Central memory CD4-positive, alpha-beta T cell (primary cell): ENCODE data around the gene THAP12.
"Not testable (repeated sequence)": the region's sequence is repeated elsewhere in the genome, so short reads cannot be mapped to it uniquely, and the experiment has no call there.

ENCODE experiments used
- DNase-seq: peaks from one replicate; pipeline ENCODE4 v3.0.0; 2022

THAP12 gene

GRCh38 chr11:76323804-76324203 is 57.1 kb downstream of the THAP12 start:
- no peak for DNase-seq

GRCh38 chr11:76323375-76323774 is 57.6 kb downstream of the THAP12 start:
- not testable (repeated sequence) for DNase-seq

- DNase-seq, result no peak
Measured at GRCh38 chr11:76322942-76323341, 58.0 kb downstream of the THAP12 start.

- no peak for DNase-seq
Measured at GRCh38 chr11:76322540-76322939, 58.4 kb downstream of the THAP12 start.

- DNase-seq, result no peak
Measured at GRCh38 chr11:76321820-76322524, 59.0 kb downstream of the THAP12 start.

GRCh38 chr11:76321340-76321739 is 59.6 kb downstream of the THAP12 start:
- no peak for DNase-seq

- DNase-seq, result no peak
Measured at GRCh38 chr11:76320929-76321328, 60.0 kb downstream of the THAP12 start.

- DNase-seq, result not testable (repeated sequence)
Measured at GRCh38 chr11:76319798-76320197, 61.1 kb downstream of the THAP12 start.

GRCh38 chr11:76318744-76319384 is 62.1 kb downstream of the THAP12 start:
- DNase-seq, result peak; percentile 74

GRCh38 chr11:76317296-76317695 is 63.6 kb downstream of the THAP12 start:
- DNase-seq, result no peak

- no peak for DNase-seq
Measured at GRCh38 chr11:76316726-76317125, 64.2 kb downstream of the THAP12 start.

GRCh38 chr11:76315182-76315853 is 65.6 kb downstream of the THAP12 start:
- DNase-seq, result no peak

GRCh38 chr11:76314741-76315090 is 66.2 kb downstream of the THAP12 start:
- no peak for DNase-seq

- DNase-seq, result no peak
Measured at GRCh38 chr11:76313913-76314740, 66.8 kb downstream of the THAP12 start.

GRCh38 chr11:76313271-76313670 is 67.7 kb downstream of the THAP12 start:
- no peak for DNase-seq

- no peak for DNase-seq
Measured at GRCh38 chr11:76310832-76311595, 69.9 kb downstream of the THAP12 start.

- no peak for DNase-seq
Measured at GRCh38 chr11:76307978-76308747, 72.8 kb downstream of the THAP12 start.

GRCh38 chr11:76307396-76307795 is 73.5 kb downstream of the THAP12 start:
- DNase-seq, result no peak

GRCh38 chr11:76303399-76303798 is 77.5 kb downstream of the THAP12 start:
- DNase-seq, result no peak

GRCh38 chr11:76302996-76303395 is 77.9 kb downstream of the THAP12 start:
- no peak for DNase-seq
